ENCODE data around the gene GPC5. TPM values are rescaled to one million over a fixed set of nuclear protein-coding genes. Genes with fewer than 3 reads are reported as not detected.

The GPC5 gene
- total and polyA plus RNA-seq, 2 of the 8 experiments (the other 6 are each of a cell fraction or from before 2014, with no cell fraction given): 0.20 to 0.39 TPM

- TF ChIP-seq USF2 (IDR thresholded peaks at IDR 0.05; ENCODE audit: low read length) (no peak), EP300 (IDR thresholded peaks at IDR 0.05; ENCODE audit: borderline replicate concordance in 1 of 2, low read depth in 2 of 2, low read length in 2 of 2) (no peak), SIX5 (IDR thresholded peaks at IDR 0.05; ENCODE audit: low read depth, low read length) (no peak)
These were observed 798.3 kb downstream of the GPC5 start (continued) for GRCh38 chr13:92196591-92197256.

All from H1 (cell line).